ENCODE data around the gene SNPH.

The SNPH gene

GRCh38 chr20:1287787-1288569 is 21.9 kb downstream of the SNPH start:
- no peak for DNase-seq

- DNase-seq, result no peak
Observed at GRCh38 chr20:1291191-1291741, 25.2 kb downstream of the SNPH start.

- DNase-seq, result no peak
Observed at GRCh38 chr20:1292620-1293019, 26.5 kb downstream of the SNPH start.

GRCh38 chr20:1293641-1294379 is 27.7 kb downstream of the SNPH start:
- no peak for DNase-seq

- DNase-seq, result no peak
Observed at GRCh38 chr20:1294497-1294896, 28.4 kb downstream of the SNPH start.

GRCh38 chr20:1295276-1295930 is 29.3 kb downstream of the SNPH start:
- DNase-seq, result no peak

GRCh38 chr20:1296117-1296610 is 30.1 kb downstream of the SNPH start:
- DNase-seq, result no peak

DNA sequence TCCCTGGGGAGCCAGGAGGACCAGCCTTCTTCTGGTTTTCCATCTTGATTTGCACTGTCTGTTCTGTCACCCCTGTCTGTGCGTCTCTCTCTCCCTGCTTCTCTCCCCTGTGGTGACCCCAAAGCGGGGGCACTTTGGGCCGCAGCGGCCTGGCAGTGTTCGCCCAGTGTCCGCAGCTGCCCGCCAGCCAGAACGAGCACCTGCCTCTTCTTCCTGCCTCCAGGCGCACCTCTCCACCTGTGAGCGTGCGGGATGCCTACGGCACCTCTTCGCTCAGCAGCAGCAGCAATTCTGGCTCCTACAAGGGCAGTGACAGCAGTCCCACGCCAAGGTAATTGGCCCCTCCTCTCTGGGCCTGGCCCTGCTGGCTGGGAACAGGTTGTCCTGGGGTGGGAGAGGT is 30.8 kb downstream of the SNPH start:
- no peak for DNase-seq

DNA sequence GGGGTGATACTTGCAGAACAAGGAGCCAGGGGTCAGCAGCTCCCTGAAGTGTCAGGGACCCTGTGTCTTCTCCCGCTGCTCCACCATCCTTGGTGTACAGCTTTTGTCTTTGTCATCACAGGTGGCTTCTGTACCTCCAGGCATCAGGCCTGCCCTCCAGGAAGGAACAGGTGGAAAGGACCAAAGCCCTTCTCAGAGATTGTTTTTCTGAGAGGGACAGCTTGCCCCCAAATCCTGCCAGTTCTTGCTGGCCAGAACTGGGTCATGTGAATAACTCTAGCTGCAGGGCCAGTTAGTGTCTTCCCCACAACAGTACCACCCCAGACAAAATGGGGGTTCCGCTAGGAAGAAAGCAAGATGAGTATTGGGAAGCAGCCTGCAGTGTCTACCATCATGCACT is 31.4 kb downstream of the SNPH start:
- DNase-seq, result no peak

GRCh38 chr20:1298166-1298565 is 32.1 kb downstream of the SNPH start:
- no peak for DNase-seq

- DNase-seq, result no peak
Observed at GRCh38 chr20:1298888-1299511, 32.9 kb downstream of the SNPH start.

DNA sequence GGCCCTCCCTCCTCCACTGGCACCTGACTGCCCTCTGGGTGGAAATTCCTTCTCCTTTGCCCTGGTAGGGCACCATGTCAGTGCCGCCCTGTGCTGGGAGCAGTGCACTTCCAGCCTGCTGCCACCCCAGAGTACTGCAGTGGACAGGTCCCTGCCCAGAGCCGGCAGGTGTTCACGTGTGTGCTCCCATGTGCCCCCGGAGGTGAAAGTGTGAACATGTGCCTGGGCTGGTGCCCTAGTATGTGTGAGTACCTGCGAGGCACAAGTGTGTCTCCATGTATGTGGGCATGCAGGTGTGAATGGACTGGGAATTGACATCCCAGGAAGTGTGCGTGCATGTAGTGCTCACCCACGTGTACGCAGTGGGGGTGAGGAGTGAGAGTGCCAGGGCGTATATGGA is 33.4 kb downstream of the SNPH start:
- peak; percentile 30 to 31 for DNase-seq

GRCh38 chr20:1300083-1300840 is 34.2 kb downstream of the SNPH start:
- no peak for DNase-seq

DNA sequence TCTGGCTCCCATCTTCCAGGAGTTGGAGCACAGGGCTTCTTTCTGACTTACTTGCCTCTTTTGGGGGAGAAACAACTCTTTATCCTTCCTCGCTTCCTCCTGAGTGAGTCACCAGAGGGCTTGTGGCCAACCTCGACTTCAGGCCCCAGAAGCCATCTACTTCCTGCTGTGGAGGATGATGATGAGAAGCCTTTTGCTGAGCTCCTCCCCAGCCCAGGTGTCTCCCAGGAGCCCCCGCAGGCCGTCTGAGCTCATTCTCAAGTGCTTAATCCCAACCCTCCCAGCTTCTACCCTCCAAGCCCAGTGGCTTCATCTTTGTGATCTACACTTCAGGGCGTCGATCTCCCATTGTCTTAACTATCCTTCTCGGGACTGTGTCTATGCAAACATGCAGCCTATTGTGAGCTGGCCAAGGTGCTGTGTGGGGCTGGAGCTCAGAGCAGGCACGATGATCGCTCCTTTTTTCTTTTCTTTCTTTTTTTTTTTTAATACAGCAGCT is 35.0 kb downstream of the SNPH start:
- DNase-seq, result peak; percentile 29 to 44

- DNase-seq, result no peak
Observed at GRCh38 chr20:1302685-1303541, 36.8 kb downstream of the SNPH start.

- DNase-seq, result no peak
Observed at GRCh38 chr20:1304710-1305515, 38.8 kb downstream of the SNPH start.

DNA sequence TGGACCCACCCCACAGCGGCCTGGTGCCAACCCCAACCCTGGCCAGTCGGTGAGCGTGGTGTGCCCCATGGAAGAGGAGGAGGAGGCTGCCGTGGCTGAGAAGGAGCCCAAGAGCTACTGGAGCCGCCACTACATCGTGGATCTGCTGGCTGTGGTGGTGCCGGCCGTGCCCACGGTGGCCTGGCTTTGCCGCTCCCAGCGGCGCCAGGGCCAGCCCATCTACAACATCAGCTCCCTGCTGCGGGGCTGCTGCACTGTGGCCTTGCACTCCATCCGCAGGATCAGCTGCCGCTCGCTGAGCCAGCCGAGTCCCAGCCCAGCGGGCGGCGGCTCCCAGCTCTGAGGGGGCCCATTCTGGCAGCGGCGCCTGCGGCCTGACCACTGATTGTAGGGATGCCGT is 39.6 kb downstream of the SNPH start:
- DNase-seq, result no peak

GRCh38 chr20:1306316-1307135 is 40.4 kb downstream of the SNPH start:
- DNase-seq, result no peak

GRCh38 chr20:1307171-1307570 is 41.1 kb downstream of the SNPH start:
- DNase-seq, result no peak

Measured in CD4-positive, alpha-beta T cell treated with Interleukin-4 for 1 hour (primary cell).